Activated naive CD4-positive, alpha-beta T cell treated with anti-CD3 and anti-CD28 coated beads, Interleukin-2, amount 50 U/mL, for 24 hours (primary cell): ENCODE results near the gene HGS.
A peak's percentile ranks its signal among the peaks of the same experiment; 100 is the strongest.

Source experiments
- H3K27ac Mint-ChIP-seq: one replicate; pipeline ENCODE4 v1.8.0; 2021; ENCODE audit warnings: mild to moderate bottlenecking, mixed read lengths
- H3K27me3 Mint-ChIP-seq: one replicate; pipeline ENCODE4 v1.8.0; 2021; ENCODE audit warnings: mixed read lengths
- H3K36me3 Mint-ChIP-seq: one replicate; pipeline ENCODE4 v1.8.0; 2021; ENCODE audit warnings: mixed read lengths
- H3K4me1 Mint-ChIP-seq: one replicate; pipeline ENCODE4 v1.8.0; 2021; ENCODE audit warnings: mixed read lengths
- H3K4me3 Mint-ChIP-seq: one replicate; pipeline ENCODE4 v1.8.0; 2021; ENCODE audit warnings: mild to moderate bottlenecking, mixed read lengths
- H3K9me3 Mint-ChIP-seq: one replicate; pipeline ENCODE4 v1.8.0; 2021; ENCODE audit warnings: mixed read lengths

HGS gene, protein sequence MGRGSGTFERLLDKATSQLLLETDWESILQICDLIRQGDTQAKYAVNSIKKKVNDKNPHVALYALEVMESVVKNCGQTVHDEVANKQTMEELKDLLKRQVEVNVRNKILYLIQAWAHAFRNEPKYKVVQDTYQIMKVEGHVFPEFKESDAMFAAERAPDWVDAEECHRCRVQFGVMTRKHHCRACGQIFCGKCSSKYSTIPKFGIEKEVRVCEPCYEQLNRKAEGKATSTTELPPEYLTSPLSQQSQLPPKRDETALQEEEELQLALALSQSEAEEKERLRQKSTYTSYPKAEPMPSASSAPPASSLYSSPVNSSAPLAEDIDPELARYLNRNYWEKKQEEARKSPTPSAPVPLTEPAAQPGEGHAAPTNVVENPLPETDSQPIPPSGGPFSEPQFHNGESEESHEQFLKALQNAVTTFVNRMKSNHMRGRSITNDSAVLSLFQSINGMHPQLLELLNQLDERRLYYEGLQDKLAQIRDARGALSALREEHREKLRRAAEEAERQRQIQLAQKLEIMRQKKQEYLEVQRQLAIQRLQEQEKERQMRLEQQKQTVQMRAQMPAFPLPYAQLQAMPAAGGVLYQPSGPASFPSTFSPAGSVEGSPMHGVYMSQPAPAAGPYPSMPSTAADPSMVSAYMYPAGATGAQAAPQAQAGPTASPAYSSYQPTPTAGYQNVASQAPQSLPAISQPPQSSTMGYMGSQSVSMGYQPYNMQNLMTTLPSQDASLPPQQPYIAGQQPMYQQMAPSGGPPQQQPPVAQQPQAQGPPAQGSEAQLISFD

GRCh38 chr17:81683584-81684441 is at the start of gene HGS, which contains the start of gene ARL16:
Gene HGS, plus strand, starts transcription at chr17:81684011. Its CDS starts 56 bp downstream, at chr17:81684067.
Gene ARL16, minus strand, starts transcription at chr17:81683797. Its CDS starts 44 bp downstream, at chr17:81683753.
- no peaks in the 10 kb centered on the region for H3K9me3 Mint-ChIP-seq
- H3K27ac Mint-ChIP-seq = peak within 1 kb of the TSS; percentile 98
- H3K4me3 Mint-ChIP-seq = peak within 1 kb of the TSS; percentile 94
- peaks cover 7% of the 10 kb centered on the region for H3K36me3 Mint-ChIP-seq
- no peaks in the 10 kb centered on the region for H3K27me3 Mint-ChIP-seq
- H3K4me1 Mint-ChIP-seq = peaks cover 39% of the 10 kb centered on the region

- Mint-ChIP-seq H3K4me3 (peak overlapping the region; percentile 99), H3K4me1 (peaks cover 18% of the 10 kb centered on the region), H3K27ac (peak overlapping the region; percentile 41), H3K36me3 (peaks cover 6% of the 10 kb centered on the region), H3K27me3 (no peaks in the 10 kb centered on the region), H3K9me3 (no peaks in the 10 kb centered on the region)
Observed at GRCh38 chr17:81635431-81635830, 48.4 kb upstream of the HGS start.

DNA sequence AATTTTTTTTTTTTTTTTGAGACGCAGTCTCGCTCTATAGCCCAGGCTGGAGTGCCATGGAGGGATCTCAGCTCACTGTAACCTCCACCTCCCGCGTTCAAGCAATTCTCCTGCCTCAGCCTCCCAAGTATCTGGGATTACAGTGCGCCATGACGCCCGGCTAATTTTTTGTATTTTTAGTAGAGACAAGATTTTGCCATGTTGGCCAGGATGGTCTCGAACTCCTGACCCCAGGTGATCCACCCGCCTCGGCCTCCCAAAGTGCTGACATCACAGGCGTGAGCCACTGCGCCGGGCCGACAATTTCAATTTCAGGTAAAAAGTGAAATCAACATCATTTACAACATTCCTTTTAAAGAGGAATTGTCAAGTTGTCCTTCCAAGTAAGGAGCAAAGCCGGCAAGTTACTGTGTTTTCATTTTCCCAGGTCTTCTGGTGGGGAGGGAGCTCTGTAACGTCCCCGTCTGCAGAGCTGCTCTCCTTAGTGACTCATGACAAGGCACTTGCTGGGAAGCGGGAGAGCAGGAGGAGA is 47.8 kb upstream of the HGS start:
- Mint-ChIP-seq H3K9me3 (no peaks in the 10 kb centered on the region), H3K4me3 (peak overlapping the region; percentile 99), H3K27ac (peak overlapping the region; percentile 96), H3K27me3 (no peaks in the 10 kb centered on the region), H3K4me1 (peaks cover 18% of the 10 kb centered on the region), H3K36me3 (peaks cover 6% of the 10 kb centered on the region)

GRCh38 chr17:81636505-81637288 is 47.1 kb upstream of the HGS start, which contains the start of the genes NPLOC4 and TSPAN10:
Gene NPLOC4, minus strand, starts transcription at chr17:81637112. Its CDS starts 182 bp downstream, at chr17:81636930.
Gene TSPAN10, plus strand, starts transcription at chr17:81637196. Its CDS starts 5,217 bp downstream, at chr17:81642413.
- Mint-ChIP-seq H3K4me3 (peak within 1 kb of the TSS; percentile 99), H3K27ac (peak within 1 kb of the TSS; percentile 96), H3K4me1 (peaks cover 18% of the 10 kb centered on the region), H3K36me3 (peaks cover 6% of the 10 kb centered on the region), H3K27me3 (no peaks in the 10 kb centered on the region), H3K9me3 (no peaks in the 10 kb centered on the region)

- Mint-ChIP-seq H3K9me3 (no peaks in the 10 kb centered on the region), H3K27ac (peak overlapping the region; percentile 51), H3K36me3 (peaks cover 3% of the 10 kb centered on the region), H3K4me3 (no peak overlapping the region), H3K4me1 (peaks cover 13% of the 10 kb centered on the region), H3K27me3 (no peaks in the 10 kb centered on the region)
Observed at GRCh38 chr17:81638683-81639082, 45.1 kb upstream of the HGS start.

DNA sequence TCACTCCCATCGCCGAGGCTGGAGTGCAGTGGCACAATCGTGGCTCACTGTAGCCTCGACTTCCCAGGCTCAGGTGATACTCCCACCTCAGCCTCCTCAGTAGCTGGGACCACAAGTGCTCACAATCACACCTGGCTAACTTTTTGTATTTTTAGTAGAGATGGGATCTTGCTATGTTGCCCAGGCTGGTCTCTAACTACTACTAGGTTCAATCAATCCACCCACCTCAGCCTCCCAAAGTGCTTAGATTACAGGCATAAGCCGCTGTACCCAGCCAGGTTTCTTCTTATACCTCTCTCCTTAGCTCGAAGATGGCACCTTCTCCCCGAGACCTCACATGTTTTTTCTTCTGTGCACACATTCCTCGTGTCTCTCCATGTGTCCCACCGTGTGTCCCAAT is 43.8 kb upstream of the HGS start:
- H3K36me3 Mint-ChIP-seq = peaks cover 3% of the 10 kb centered on the region
- no peak overlapping the region for H3K27ac Mint-ChIP-seq
- H3K9me3 Mint-ChIP-seq = no peaks in the 10 kb centered on the region
- no peak overlapping the region for H3K4me3 Mint-ChIP-seq
- H3K4me1 Mint-ChIP-seq = peaks cover 13% of the 10 kb centered on the region
- no peaks in the 10 kb centered on the region for H3K27me3 Mint-ChIP-seq

DNA sequence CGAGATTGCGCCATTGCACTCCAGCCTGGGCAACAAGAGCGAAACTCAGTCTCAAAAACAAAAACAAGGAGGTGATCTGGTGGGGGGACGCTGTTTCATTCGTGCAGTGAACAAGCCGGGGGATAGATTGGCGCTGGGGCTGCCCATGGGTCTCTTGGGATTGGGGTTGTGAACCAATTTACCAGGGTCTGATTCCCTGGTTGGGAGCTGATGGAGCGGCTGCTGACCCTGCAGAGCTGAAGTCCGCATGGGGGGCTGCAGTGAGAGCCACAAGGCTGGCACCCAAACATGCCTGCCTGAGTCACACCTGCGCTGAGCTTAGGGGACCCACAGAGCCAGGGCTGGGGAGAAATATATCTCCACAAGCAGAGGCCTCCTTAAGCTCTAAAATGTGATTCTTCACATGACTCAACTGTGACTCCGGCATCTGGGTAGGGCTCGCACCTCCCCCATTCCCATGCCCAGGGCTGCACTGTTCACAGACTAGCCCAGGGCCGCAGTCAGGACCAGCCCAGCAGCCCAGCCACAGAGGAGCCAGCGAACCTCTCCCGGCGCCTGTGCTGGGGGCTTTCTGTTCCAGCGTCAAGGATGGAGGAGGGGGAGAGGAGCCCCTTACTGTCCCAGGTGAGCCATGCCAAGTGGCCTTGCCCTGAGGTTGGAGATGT is 41.9 kb upstream of the HGS start:
- no peaks in the 10 kb centered on the region for H3K36me3 Mint-ChIP-seq

GRCh38 chr17:81644496-81644895 is 39.3 kb upstream of the HGS start:
- Mint-ChIP-seq H3K4me1 (no peaks in the 10 kb centered on the region), H3K27ac (no peak overlapping the region), H3K9me3 (no peaks in the 10 kb centered on the region), H3K36me3 (no peaks in the 10 kb centered on the region), H3K4me3 (no peak overlapping the region), H3K27me3 (peaks cover 7% of the 10 kb centered on the region)

More for the DNA sequence above, 41.9 kb upstream of the HGS start:
- Mint-ChIP-seq H3K9me3 (no peaks in the 10 kb centered on the region), H3K4me1 (peaks cover 3% of the 10 kb centered on the region), H3K27me3 (peaks cover 2% of the 10 kb centered on the region), H3K4me3 (no peak overlapping the region), H3K27ac (no peak overlapping the region)

DNA sequence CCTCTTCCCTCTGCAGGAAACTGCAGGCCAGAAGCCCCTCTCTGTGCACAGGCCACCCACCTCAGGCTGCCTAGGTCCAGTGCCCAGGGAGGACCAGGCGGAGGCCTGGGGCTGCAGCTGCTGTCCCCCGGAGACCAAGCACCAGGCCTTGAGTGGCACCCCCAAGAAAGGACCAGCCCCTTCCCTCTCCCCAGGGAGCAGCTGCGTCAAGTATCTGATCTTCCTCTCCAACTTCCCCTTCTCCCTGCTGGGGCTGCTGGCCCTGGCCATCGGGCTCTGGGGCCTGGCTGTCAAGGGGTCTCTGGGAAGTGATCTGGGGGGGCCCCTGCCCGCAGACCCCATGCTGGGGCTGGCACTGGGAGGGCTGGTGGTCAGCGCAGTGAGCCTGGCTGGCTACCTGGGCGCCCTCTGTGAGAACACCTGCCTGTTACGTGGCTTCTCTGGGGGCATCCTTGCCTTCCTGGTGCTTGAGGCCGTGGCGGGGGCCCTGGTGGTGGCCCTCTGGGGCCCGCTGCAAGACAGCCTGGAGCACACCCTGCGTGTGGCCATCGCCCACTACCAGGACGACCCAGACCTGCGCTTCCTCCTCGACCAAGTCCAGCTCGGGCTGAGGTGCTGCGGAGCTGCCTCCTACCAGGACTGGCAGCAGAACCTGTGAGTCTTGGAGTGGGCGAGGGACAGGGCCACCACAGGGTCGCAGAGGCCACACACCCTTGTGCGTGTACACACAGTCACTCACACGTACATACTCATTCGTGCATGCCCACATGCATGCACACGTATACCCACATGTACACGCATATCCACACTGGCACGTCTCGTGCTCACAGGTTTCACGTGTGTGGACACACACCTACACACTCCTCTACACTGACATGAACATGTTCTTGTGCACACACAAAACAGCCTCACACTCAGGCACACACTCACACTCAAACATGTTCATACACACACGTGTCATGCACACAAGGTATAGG is 38.5 kb upstream of the HGS start:
- H3K4me1 Mint-ChIP-seq = no peaks in the 10 kb centered on the region
- no peaks in the 10 kb centered on the region for H3K36me3 Mint-ChIP-seq
- H3K27ac Mint-ChIP-seq = no peak overlapping the region
- no peaks in the 10 kb centered on the region for H3K9me3 Mint-ChIP-seq
- H3K27me3 Mint-ChIP-seq = peaks cover 10% of the 10 kb centered on the region
- no peak overlapping the region for H3K4me3 Mint-ChIP-seq

DNA sequence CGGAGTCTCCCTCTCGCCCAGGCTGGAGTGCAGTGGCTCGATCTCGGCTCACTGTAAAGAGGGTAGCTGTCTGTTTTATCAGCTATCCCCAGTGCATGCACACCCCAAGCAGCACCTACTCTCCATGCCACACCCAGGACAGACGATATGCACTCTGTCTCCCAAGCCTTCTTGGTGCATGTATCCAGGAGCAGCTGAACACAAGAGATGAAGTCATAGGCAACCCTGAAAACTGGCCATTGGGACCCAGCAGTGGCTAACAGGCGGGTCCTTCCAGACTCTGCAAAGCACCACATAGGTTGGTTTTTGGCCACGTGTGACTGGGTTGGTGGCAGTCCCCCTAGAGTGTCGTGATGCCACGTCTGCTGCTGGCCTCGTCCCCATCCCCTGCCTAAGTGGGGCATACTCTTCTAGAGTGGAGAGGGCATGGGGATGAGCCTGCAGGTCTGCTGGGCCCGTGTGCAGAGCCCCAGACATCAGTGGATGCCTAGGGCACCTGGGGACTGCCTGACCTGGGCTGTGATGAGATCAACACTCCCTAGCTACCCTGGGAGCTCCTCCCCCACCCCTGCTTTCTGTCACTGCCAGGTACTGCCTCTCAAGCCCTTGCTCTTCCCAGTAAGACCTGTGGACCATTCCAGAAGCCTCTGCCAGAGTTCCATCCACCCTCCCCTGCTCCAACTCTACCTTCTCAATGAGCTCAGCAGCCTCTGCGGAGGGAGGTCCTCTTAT is 36.8 kb upstream of the HGS start:
- no peak overlapping the region for H3K4me3 Mint-ChIP-seq
- H3K27ac Mint-ChIP-seq = no peak overlapping the region
- H3K4me1 Mint-ChIP-seq = peaks cover 3% of the 10 kb centered on the region
- H3K9me3 Mint-ChIP-seq = no peaks in the 10 kb centered on the region
- H3K36me3 Mint-ChIP-seq = no peaks in the 10 kb centered on the region
- peaks cover 13% of the 10 kb centered on the region for H3K27me3 Mint-ChIP-seq

- Mint-ChIP-seq H3K9me3 (no peaks in the 10 kb centered on the region), H3K27me3 (peaks cover 13% of the 10 kb centered on the region), H3K27ac (no peak overlapping the region), H3K4me3 (no peak overlapping the region), H3K36me3 (no peaks in the 10 kb centered on the region), H3K4me1 (peaks cover 3% of the 10 kb centered on the region)
Observed at GRCh38 chr17:81647640-81648012, 36.2 kb upstream of the HGS start.

DNA sequence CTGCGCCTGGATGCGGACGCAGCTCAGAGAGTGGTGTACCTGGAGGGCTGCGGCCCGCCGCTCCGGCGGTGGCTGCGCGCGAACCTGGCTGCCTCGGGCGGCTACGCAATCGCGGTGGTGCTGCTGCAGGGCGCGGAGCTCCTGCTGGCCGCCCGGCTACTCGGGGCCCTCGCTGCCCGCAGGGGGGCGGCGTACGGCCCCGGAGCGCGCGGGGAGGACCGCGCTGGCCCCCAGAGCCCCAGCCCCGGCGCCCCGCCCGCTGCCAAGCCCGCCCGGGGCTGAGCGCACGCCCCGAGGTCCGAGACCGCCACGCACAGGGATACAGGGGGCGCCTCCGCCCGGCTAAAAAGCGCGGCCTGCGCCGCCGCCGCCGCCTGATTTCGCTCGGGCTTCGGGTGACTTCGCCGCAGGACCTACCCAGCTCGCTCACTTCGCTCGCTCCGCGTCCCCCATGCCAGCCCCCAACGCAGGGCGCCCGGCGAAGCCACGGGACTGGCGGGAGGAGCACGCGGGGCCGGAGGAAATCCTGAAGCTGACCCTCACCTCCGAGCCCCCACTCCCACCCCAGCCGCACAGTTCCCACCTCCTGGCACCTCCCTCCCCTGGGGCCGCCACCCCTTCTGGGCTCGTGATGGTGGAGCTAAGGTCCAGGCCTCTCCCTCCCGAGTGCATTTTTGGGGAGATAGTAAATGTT is 35.7 kb upstream of the HGS start:
- no peak overlapping the region for H3K27ac Mint-ChIP-seq
- H3K36me3 Mint-ChIP-seq = no peaks in the 10 kb centered on the region
- peaks cover 13% of the 10 kb centered on the region for H3K27me3 Mint-ChIP-seq
- no peak overlapping the region for H3K4me3 Mint-ChIP-seq
- no peaks in the 10 kb centered on the region for H3K9me3 Mint-ChIP-seq
- peaks cover 6% of the 10 kb centered on the region for H3K4me1 Mint-ChIP-seq
